Measurements from ENCODE around the gene TARBP1.

Gene TARBP1

DNA sequence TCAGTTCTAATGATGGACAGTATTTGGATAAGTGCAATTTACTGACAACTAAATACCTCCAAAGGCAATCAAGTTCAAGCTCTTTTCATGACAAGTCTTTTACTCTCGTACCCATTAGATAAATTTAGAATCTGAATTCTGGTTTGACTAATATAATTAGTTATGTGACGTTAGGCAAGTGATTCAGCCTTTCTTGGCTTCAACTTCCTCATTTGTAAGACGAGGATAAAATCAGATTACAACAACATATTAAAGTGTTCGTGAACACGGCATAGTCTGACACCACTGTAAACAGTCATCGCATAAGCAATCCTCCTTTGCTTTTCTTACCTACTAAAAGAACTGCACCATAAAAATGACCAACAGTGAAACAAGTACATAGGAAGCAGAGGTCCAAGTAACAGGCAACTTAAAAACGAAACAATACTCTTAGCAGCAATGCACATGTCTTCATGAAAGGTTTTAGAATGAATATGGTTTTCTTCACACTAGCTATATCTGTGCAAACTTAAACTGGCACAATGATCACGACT is 80.1 kb downstream of the TARBP1 start:
- Histone ChIP-seq H2AFZ (ENCODE audit: low read depth, low read length) (no peak overlapping the region), H3K27me3 (ENCODE audit: insufficient read depth, low read length, poor library complexity) (no peaks in the 10 kb centered on the region), H3K4me3 (ENCODE audit: low read depth in 1 of 2, low read length in 2 of 2) (no peak overlapping the region), H3K79me2 (ENCODE audit: insufficient read depth, low read length) (no peaks in the 10 kb centered on the region), H3K27ac (ENCODE audit: low read length) (no peak overlapping the region), H3K4me2 (ENCODE audit: insufficient read depth, low read length) (no peak overlapping the region), H3K4me1 (ENCODE audit: insufficient read depth, low read length) (peaks cover 19% of the 10 kb centered on the region), H3K9ac (ENCODE audit: low read depth, low read length) (no peak overlapping the region), H4K20me1 (ENCODE audit: insufficient read depth, low read length) (no peaks in the 10 kb centered on the region), H3K9me3 (ENCODE audit: insufficient read depth, low read length, severe bottlenecking) (no peaks in the 10 kb centered on the region), H3K36me3 (ENCODE audit: insufficient read depth, low read length) (peaks cover 50% of the 10 kb centered on the region; the same call in 1 of the 2 replicates)
- no peak for DNase-seq
- TF ChIP-seq EZH2 (IDR thresholded peaks at IDR 0.05; ENCODE audit: borderline replicate concordance, low read depth, low read length, severe bottlenecking) (no peak), CTCF (IDR thresholded peaks at IDR 0.05; ENCODE audit: borderline replicate concordance, extremely low read depth, low read length, poor library complexity, severe bottlenecking) (no peak)
- no peak for ATAC-seq (ENCODE audit: insufficient read depth, low read depth)

- Histone ChIP-seq H3K4me2 (ENCODE audit: insufficient read depth, low read length) (no peak overlapping the region), H3K36me3 (ENCODE audit: insufficient read depth, low read length) (peaks cover 55% of the 10 kb centered on the region), H3K27me3 (ENCODE audit: insufficient read depth, low read length, poor library complexity) (no peaks in the 10 kb centered on the region), H3K4me3 (ENCODE audit: low read depth in 1 of 2, low read length in 2 of 2) (no peak overlapping the region), H3K27ac (ENCODE audit: low read length) (no peak overlapping the region), H3K79me2 (ENCODE audit: insufficient read depth, low read length) (no peaks in the 10 kb centered on the region), H3K4me1 (ENCODE audit: insufficient read depth, low read length) (peaks cover 19% of the 10 kb centered on the region), H2AFZ (ENCODE audit: low read depth, low read length) (no peak overlapping the region), H4K20me1 (ENCODE audit: insufficient read depth, low read length) (no peaks in the 10 kb centered on the region), H3K9me3 (ENCODE audit: insufficient read depth, low read length, severe bottlenecking) (no peaks in the 10 kb centered on the region), H3K9ac (ENCODE audit: low read depth, low read length) (no peak overlapping the region)
- DNase-seq, result no peak
- no peak for TF ChIP-seq EZH2 (IDR thresholded peaks at IDR 0.05; ENCODE audit: borderline replicate concordance, low read depth, low read length, severe bottlenecking)
- TF ChIP-seq CTCF (IDR thresholded peaks at IDR 0.05; ENCODE audit: borderline replicate concordance, extremely low read depth, low read length, poor library complexity, severe bottlenecking), result no peak
- ATAC-seq (ENCODE audit: insufficient read depth, low read depth), result no peak
These were observed 81.2 kb downstream of the TARBP1 start for GRCh38 chr1:234397732-234398131.

GRCh38 chr1:234396871-234397270 is 82.1 kb downstream of the TARBP1 start:
- ATAC-seq (ENCODE audit: insufficient read depth, low read depth), result no peak
- H2AFZ ChIP-seq (ENCODE audit: low read depth, low read length), result no peak overlapping the region
- TF ChIP-seq CTCF (IDR thresholded peaks at IDR 0.05; ENCODE audit: borderline replicate concordance, extremely low read depth, low read length, poor library complexity, severe bottlenecking) (no peak), EZH2 (IDR thresholded peaks at IDR 0.05; ENCODE audit: borderline replicate concordance, low read depth, low read length, severe bottlenecking) (no peak)

More at GRCh38 chr1:234396871-234397270, 82.1 kb downstream of the TARBP1 start:
- H3K4me3 ChIP-seq (ENCODE audit: low read depth in 1 of 2, low read length in 2 of 2), result no peak overlapping the region
- no peak for DNase-seq
- H3K27ac ChIP-seq (ENCODE audit: low read length), result no peak overlapping the region
- no peak overlapping the region for H3K9ac ChIP-seq (ENCODE audit: low read depth, low read length)
- H3K4me2 ChIP-seq (ENCODE audit: insufficient read depth, low read length), result no peak overlapping the region
- no peaks in the 10 kb centered on the region for H4K20me1 ChIP-seq (ENCODE audit: insufficient read depth, low read length)
- H3K4me1 ChIP-seq (ENCODE audit: insufficient read depth, low read length), result peaks cover 16% of the 10 kb centered on the region
- H3K36me3 ChIP-seq (ENCODE audit: insufficient read depth, low read length), result peaks cover 59% of the 10 kb centered on the region
- H3K27me3 ChIP-seq (ENCODE audit: insufficient read depth, low read length, poor library complexity), result no peaks in the 10 kb centered on the region
- no peaks in the 10 kb centered on the region for H3K9me3 ChIP-seq (ENCODE audit: insufficient read depth, low read length, severe bottlenecking)
- H3K79me2 ChIP-seq (ENCODE audit: insufficient read depth, low read length), result no peaks in the 10 kb centered on the region
